Fibroblast of lung (primary cell): ENCODE results near the gene ZBTB17. TPM values are rescaled to one million over a fixed set of nuclear protein-coding genes. Genes with fewer than 3 reads are reported as not detected.

Source experiments
- DNase-seq, 2 donors: peaks; one replicate each; pipeline versions ENCODE4 v3.0.0 to v3.0.0-alpha.2; 2010; ENCODE audit warnings: low read depth in 2 of 2
- H2AFZ ChIP-seq: 2 replicates; pipeline ENCODE4 v1.5.1; 2012; ENCODE audit warnings: low read length, control low read depth, inconsistent platforms
- H3K27ac ChIP-seq: 2 replicates; pipeline ENCODE4 v1.5.1; 2011; ENCODE audit warnings: low read length, control low read depth; ENCODE audit not compliant: insufficient read depth
- H3K27me3 ChIP-seq: 2 replicates; pipeline ENCODE4 v1.5.1; 2011; ENCODE audit warnings: mild to moderate bottlenecking, low read length; ENCODE audit not compliant: control insufficient read depth, insufficient read depth
- H3K36me3 ChIP-seq: 2 replicates; pipeline ENCODE4 v1.5.1; 2011; ENCODE audit warnings: low read length; ENCODE audit not compliant: control insufficient read depth, insufficient read depth
- H3K4me1 ChIP-seq: 2 replicates; pipeline ENCODE4 v1.5.1; 2011; ENCODE audit warnings: low read length; ENCODE audit not compliant: control insufficient read depth, insufficient read depth; ENCODE audit errors: extremely low read depth
- H3K4me2 ChIP-seq: 2 replicates; pipeline ENCODE4 v1.5.1; 2011; ENCODE audit warnings: low read length, control low read depth; ENCODE audit not compliant: insufficient read depth; ENCODE audit errors: extremely low read depth
- H3K4me3 ChIP-seq, 4 experiments: fragments of 200-600 bp in 1 of 4; sonication (generic) in 1 of 4; replicated peaks in 1 of 4; 2 replicates each; pipeline ENCODE4 v1.5.1; 2011 to 2016; ENCODE audit warnings: low read length in 4 of 4, low read depth in 3 of 4, mild to moderate bottlenecking in 3 of 4, control low read depth in 2 of 4, inconsistent platforms in 1 of 4, mixed read lengths in 1 of 4; ENCODE audit not compliant: insufficient read depth in 1 of 4; ENCODE audit errors: control extremely low read depth in 1 of 4
- H3K79me2 ChIP-seq: 2 replicates; pipeline ENCODE4 v1.5.1; 2012; ENCODE audit warnings: mild to moderate bottlenecking, low read length, inconsistent platforms; ENCODE audit not compliant: control insufficient read depth, insufficient read depth
- H3K9ac ChIP-seq: 2 replicates; pipeline ENCODE4 v1.5.1; 2011; ENCODE audit warnings: mild to moderate bottlenecking, low read length, control low read depth; ENCODE audit not compliant: insufficient read depth
- H3K9me3 ChIP-seq: 2 replicates; pipeline ENCODE4 v1.5.1; 2012; ENCODE audit warnings: low read depth, low read length; ENCODE audit not compliant: control insufficient read depth, insufficient read depth
- H4K20me1 ChIP-seq: 2 replicates; pipeline ENCODE4 v1.5.1; 2011; ENCODE audit warnings: low read length; ENCODE audit not compliant: control insufficient read depth, insufficient read depth; ENCODE audit errors: extremely low read depth
- EZH2 ChIP-seq: IDR thresholded peaks from 2 replicates; pipeline ENCODE4 v1.5.1; 2012; ENCODE audit warnings: low read length, control low read depth, mild to moderate bottlenecking; ENCODE audit errors: missing control alignments
- polyA plus RNA-seq, 2 donors: library from polyadenylated mRNA; depleted of rRNA in 1 of 2; stranded (reverse) in 1 of 2; unstranded in 1 of 2; fragments of >200 nt; gene quantifications; 2 replicates each; pipeline ENCODE4 v1.2.1, GENCODE V29; 2011 to 2012; ENCODE audit warnings: missing spikeins in 1 of 2
- total RNA-seq: library from RNA; depleted of rRNA; stranded (reverse); fragments of >200 nt; gene quantifications from 2 replicates; pipeline ENCODE4 v1.2.1, GENCODE V29; 2014
- TF ChIP-seq, protein P1 (sequence below), 2 donors: IDR thresholded peaks in 1 of 2; conservative IDR thresholded peaks in 1 of 2; 1 replicate in 1 of 2; 2 replicates in 1 of 2; pipeline ENCODE4 v1.5.1; 2011 to 2012; ENCODE audit warnings: low read length in 2 of 2, control low read depth in 1 of 2, inconsistent platforms in 1 of 2, low read depth in 1 of 2, mild to moderate bottlenecking in 1 of 2

The ZBTB17 gene
- total and polyA plus RNA-seq, 2 donors (not counting 1 experiment from before 2014, with no cell fraction given), result 12.6 to 54.3 TPM

DNA sequence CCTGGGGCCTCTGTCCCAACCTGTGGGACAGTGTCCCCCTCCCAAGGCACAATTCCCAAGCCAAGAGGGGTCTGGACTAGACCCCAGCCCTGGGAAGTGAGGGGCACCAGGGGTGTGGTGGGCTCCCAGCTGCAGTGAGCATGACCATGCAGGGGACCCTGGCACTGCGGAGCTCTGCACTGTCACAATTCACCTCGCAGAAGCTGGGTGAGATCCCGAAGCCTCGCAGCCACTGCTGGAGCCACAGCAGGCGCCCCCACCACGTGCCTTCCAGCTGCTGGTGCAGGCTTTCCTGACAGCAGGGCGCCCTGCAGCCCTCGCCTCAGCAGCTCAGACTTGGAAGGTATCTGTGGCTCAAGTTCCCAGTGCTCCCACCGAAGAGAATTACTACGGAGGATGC lies 18.2 kb upstream of the ZBTB17 start:
- Histone ChIP-seq H3K9me3 (no peaks in the 10 kb centered on the region), H3K9ac (no peak overlapping the region), H2AFZ (no peak overlapping the region), H4K20me1 (no peaks in the 10 kb centered on the region), H3K27ac (no peak overlapping the region), H3K4me2 (no peak overlapping the region), H3K4me3 (no peak overlapping the region), H3K36me3 (no peaks in the 10 kb centered on the region), H3K27me3 (peaks cover 3% of the 10 kb centered on the region), H3K4me1 (no peaks in the 10 kb centered on the region), H3K79me2 (no peaks in the 10 kb centered on the region)
- DNase-seq, result no peak
- TF ChIP-seq EZH2, result no peak
- TF ChIP-seq, protein P1, sequence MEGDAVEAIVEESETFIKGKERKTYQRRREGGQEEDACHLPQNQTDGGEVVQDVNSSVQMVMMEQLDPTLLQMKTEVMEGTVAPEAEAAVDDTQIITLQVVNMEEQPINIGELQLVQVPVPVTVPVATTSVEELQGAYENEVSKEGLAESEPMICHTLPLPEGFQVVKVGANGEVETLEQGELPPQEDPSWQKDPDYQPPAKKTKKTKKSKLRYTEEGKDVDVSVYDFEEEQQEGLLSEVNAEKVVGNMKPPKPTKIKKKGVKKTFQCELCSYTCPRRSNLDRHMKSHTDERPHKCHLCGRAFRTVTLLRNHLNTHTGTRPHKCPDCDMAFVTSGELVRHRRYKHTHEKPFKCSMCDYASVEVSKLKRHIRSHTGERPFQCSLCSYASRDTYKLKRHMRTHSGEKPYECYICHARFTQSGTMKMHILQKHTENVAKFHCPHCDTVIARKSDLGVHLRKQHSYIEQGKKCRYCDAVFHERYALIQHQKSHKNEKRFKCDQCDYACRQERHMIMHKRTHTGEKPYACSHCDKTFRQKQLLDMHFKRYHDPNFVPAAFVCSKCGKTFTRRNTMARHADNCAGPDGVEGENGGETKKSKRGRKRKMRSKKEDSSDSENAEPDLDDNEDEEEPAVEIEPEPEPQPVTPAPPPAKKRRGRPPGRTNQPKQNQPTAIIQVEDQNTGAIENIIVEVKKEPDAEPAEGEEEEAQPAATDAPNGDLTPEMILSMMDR (conservative IDR thresholded peaks at IDR 0.05 in 1 of 2, IDR thresholded peaks at IDR 0.05 in 1 of 2; ENCODE audit: low read depth in 1 of 2, low read length in 2 of 2), result no peak

DNA sequence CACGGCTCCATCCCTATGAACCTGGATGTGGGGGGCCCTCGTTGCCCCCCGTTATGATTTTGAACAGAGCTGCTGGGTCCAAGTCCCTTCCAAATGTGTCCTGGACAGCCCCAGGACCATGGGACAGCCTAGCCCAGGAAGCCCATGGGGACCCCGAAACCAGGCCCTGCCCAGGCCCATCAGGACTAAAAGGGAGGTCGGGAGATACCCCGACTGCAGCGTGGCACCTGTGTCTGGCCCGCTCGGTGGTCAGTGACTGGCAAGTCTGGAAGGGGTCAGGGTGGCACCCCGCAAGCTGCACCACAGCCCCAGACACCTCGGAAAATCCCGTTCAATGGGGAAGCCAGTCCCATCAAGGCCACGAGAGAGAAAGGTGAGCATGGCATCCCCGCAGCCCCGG lies 17.8 kb upstream of the ZBTB17 start:
- Histone ChIP-seq H3K27ac (no peak overlapping the region), H2AFZ (no peak overlapping the region), H3K9me3 (no peaks in the 10 kb centered on the region), H3K79me2 (no peaks in the 10 kb centered on the region), H3K9ac (no peak overlapping the region), H4K20me1 (no peaks in the 10 kb centered on the region), H3K4me3 (no peak overlapping the region), H3K4me1 (no peaks in the 10 kb centered on the region), H3K36me3 (no peaks in the 10 kb centered on the region), H3K27me3 (peaks cover 3% of the 10 kb centered on the region), H3K4me2 (no peak overlapping the region)
- no peak for DNase-seq
- TF ChIP-seq, protein P1 (conservative IDR thresholded peaks at IDR 0.05 in 1 of 2, IDR thresholded peaks at IDR 0.05 in 1 of 2; ENCODE audit: low read depth in 1 of 2, low read length in 2 of 2), result no peak
- no peak for TF ChIP-seq EZH2

DNA sequence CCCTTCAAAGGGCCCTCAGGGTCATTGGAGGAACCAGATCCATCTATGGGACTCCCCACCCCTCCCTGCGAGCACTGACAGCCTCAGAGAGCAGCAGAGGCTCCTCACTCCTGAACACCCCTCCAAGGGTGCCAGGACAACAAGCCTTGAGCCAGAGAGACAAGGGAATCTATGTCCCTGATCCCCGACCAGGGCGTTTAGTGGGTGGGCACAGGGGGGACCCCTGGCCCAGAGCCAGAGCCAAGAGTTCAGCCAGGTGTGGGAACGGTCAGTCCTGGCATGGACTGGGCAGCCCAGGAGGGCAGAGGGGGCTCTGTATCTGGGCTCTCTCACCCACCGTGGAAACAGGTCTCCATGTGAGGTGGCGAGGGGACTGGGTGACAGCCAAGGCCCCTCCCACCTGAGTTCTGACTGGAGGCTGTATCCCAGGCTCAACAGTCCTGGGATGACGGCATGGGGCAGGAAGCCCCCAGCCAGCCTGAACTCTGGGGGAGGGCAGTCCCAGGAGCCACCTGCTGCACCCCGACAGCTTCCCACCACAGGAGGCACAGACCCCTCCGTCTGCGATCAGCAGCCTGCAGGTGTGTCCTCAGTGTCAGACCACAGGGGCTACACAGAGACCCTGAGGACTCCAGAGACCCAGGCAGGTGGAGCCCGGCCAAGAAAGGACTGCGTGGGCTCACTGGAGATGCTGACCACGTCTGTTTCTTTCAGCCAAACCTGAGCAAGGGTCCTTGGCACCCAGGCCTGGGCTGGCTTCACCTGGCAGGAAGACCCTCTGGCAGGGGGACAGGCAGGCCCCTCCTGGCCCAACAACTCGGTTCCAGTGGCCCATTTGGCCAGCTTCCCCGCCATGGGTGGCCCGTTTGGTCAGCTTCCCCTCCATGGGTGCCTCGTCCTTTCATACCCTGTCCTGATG lies 16.9 kb upstream of the ZBTB17 start:
- Histone ChIP-seq H4K20me1 (no peaks in the 10 kb centered on the region), H2AFZ (no peak overlapping the region), H3K79me2 (no peaks in the 10 kb centered on the region), H3K4me3 (no peak overlapping the region), H3K4me1 (no peaks in the 10 kb centered on the region), H3K9ac (no peak overlapping the region), H3K27ac (no peak overlapping the region), H3K36me3 (no peaks in the 10 kb centered on the region), H3K4me2 (no peak overlapping the region), H3K27me3 (peaks cover 2% of the 10 kb centered on the region), H3K9me3 (no peaks in the 10 kb centered on the region)
- no peak for TF ChIP-seq EZH2
- TF ChIP-seq, protein P1 (conservative IDR thresholded peaks at IDR 0.05 in 1 of 2, IDR thresholded peaks at IDR 0.05 in 1 of 2; ENCODE audit: low read depth in 1 of 2, low read length in 2 of 2), result no peak
- DNase-seq, result no peak
